HG02938 (cell line): Measurements from ENCODE around the gene PPP1R1A.

Experiments
- ATAC-seq: cut with Tn5 transposase; IDR thresholded peaks from one replicate; pipeline ENCODE4 v1.9.1; 2021; ENCODE audit warnings: mild to moderate bottlenecking, moderate library complexity; ENCODE audit not compliant: unreplicated experiment

PPP1R1A gene

DNA sequence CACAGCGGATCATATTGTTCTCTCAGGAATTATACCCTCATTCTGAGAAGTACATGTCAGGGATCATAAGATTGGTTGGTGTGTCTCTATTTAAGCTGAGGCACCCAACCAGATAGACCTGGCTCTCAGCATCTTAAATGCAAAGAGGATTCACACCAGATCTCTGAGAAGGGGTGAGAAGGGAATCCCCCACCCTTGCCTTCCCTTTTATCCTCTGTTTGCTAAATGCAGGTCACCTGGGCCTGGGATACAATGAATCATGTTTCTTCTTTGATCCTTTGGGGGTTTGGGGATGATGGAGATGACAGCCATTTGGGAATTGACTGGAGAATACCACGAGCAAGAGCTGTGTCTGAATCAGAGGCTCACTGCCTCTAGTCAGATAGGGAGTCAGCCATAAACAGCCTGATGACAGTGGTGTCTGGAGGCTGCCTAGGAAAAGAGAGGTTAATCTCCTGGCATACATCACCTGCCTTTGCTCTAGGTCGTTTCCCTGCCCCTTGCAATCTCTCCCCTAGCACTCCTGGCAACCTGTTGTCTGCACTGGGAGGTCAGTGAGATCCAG is 50.2 kb downstream of the PPP1R1A start:
- no peak for ATAC-seq

DNA sequence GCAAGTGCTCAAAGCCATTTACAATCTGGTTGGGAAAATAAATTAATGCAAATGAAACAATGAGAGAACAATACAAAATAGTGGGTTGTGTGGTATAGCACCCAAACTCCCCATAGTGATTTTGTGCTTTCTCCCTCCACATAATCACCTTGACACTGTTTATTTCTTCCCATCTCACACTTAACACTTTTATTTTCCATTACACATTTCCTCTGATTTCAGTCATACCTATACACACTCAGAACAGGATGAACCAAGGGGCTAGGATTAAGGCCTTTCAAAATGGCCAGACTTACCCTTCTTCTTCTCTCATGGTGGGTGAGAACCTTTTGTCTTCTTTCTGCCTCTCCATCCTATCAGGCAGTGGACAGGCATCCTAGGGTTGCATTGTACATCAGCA is 53.0 kb downstream of the PPP1R1A start:
- no peak for ATAC-seq

DNA sequence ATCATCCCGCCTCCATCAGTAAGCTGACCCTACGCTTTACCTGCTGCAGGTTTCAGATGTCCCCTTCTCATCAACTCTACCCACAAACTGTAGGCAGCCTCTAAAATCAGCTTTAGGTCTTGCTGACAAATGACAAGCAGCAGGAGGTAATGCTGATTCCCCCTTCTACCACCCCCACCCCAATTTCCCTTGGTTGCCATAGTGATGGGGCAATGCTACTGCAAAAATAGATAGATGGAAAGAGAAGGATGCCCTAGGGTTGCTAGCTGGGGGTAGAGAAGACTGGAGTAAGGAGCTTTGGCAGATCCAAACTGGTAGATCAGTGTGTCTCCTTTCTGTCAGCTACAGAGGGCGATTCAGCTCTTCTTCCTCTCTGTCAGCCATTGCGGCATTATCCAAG is 58.9 kb downstream of the PPP1R1A start:
- no peak for ATAC-seq
